Mesothelial cell of epicardium (in vitro differentiated cells): Measurements from ENCODE around the gene EPN2. TPM values are rescaled to one million over a fixed set of nuclear protein-coding genes. Genes with fewer than 3 reads are reported as not detected.

Experiments used
- DNase-seq, 2 experiments: peaks; one replicate each; pipeline ENCODE4 v3.0.0; 2021; ENCODE audit warnings: low spot score in 2 of 2; ENCODE audit not compliant: unreplicated experiment in 2 of 2
- H3K27ac Mint-ChIP-seq: 2 replicates; pipeline ENCODE4 v1.8.0; 2021; ENCODE audit warnings: mixed read lengths
- H3K27me3 Mint-ChIP-seq: 2 replicates; pipeline ENCODE4 v1.8.0; 2021; ENCODE audit warnings: low read depth, mixed read lengths
- H3K36me3 Mint-ChIP-seq: 2 replicates; pipeline ENCODE4 v1.8.0; 2021; ENCODE audit warnings: mixed read lengths
- H3K4me1 Mint-ChIP-seq: 2 replicates; pipeline ENCODE4 v1.8.0; 2021; ENCODE audit warnings: mixed read lengths
- H3K4me3 Mint-ChIP-seq: 2 replicates; pipeline ENCODE4 v1.8.0; 2021; ENCODE audit warnings: mild to moderate bottlenecking, moderate library complexity, mixed read lengths
- H3K9me3 Mint-ChIP-seq: 2 replicates; pipeline ENCODE4 v1.8.0; 2021; ENCODE audit warnings: mixed read lengths
- total RNA-seq: library from RNA; stranded (reverse); gene quantifications from 3 replicates; pipeline ENCODE4 v1.2.1, GENCODE V29; 2021
- TF ChIP-seq, protein P1 (sequence below): fragments of 200-600 bp; sonication (generic); IDR thresholded peaks from one replicate; pipeline ENCODE4 v1.5.0; 2021; ENCODE audit warnings: antibody characterized with exemption; ENCODE audit not compliant: unreplicated experiment

Gene EPN2
- total RNA-seq, 1 donor from 2014 or later = 70.2 TPM

- H3K27ac Mint-ChIP-seq = no peak overlapping the region
- no peak overlapping the region for H3K4me3 Mint-ChIP-seq
- H3K27me3 Mint-ChIP-seq = no peaks in the 10 kb centered on the region
- peaks cover 6% of the 10 kb centered on the region for H3K36me3 Mint-ChIP-seq
- no peaks in the 10 kb centered on the region for H3K9me3 Mint-ChIP-seq
- peaks cover 32% of the 10 kb centered on the region for H3K4me1 Mint-ChIP-seq
- DNase-seq = no peak
- TF ChIP-seq, protein P1, sequence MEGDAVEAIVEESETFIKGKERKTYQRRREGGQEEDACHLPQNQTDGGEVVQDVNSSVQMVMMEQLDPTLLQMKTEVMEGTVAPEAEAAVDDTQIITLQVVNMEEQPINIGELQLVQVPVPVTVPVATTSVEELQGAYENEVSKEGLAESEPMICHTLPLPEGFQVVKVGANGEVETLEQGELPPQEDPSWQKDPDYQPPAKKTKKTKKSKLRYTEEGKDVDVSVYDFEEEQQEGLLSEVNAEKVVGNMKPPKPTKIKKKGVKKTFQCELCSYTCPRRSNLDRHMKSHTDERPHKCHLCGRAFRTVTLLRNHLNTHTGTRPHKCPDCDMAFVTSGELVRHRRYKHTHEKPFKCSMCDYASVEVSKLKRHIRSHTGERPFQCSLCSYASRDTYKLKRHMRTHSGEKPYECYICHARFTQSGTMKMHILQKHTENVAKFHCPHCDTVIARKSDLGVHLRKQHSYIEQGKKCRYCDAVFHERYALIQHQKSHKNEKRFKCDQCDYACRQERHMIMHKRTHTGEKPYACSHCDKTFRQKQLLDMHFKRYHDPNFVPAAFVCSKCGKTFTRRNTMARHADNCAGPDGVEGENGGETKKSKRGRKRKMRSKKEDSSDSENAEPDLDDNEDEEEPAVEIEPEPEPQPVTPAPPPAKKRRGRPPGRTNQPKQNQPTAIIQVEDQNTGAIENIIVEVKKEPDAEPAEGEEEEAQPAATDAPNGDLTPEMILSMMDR = no peak
Measured at GRCh38 chr17:19359856-19360255, 122.7 kb downstream of the EPN2 start.

DNA sequence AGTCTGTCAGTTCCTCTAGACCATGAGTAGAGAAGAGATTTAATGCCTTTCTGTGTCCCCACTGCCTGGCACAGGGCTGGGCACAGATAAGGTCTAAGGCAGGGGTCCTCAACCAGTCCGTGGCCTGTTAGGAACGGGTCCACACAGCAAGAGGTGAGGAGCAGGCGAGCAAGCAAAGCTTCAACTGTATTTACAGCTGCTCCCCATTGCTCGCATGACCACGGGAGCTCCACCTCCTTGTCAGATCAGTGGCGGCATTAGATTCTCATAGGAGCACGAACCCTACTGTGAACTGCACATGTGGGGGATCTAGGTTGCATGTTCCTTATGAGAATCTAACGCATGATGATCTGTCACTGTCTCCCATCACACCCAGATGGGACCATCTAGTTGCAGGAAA is 123.6 kb downstream of the EPN2 start:
- TF ChIP-seq, protein P1 = no peak
- DNase-seq = no peak
- Mint-ChIP-seq H3K36me3 (peaks cover 4% of the 10 kb centered on the region), H3K27me3 (no peaks in the 10 kb centered on the region), H3K27ac (no peak overlapping the region), H3K9me3 (no peaks in the 10 kb centered on the region), H3K4me3 (no peak overlapping the region), H3K4me1 (peaks cover 35% of the 10 kb centered on the region)

DNA sequence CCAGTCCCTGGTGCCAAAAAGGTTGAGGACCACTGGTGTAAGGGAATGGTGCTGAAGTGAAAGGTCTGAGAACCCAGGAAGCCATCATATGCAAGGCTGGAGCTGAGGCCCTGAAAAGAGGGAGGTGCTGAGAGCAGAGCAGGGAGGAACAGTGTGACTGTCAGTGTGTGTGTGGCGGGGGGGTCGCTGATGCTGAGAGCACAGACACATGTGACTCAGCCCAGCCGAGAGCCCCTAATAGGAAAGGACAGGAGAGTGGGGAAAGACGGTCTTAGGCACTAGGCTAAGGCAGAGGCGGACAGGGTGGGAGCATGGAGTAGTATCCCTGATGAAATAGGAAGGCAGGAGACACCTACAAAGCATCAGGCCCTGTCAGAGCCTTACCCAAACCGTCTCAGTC is 124.2 kb downstream of the EPN2 start:
- H3K4me3 Mint-ChIP-seq = peak overlapping the region; percentile 85
- TF ChIP-seq, protein P1 = no peak
- peaks cover 38% of the 10 kb centered on the region for H3K4me1 Mint-ChIP-seq
- H3K27ac Mint-ChIP-seq = no peak overlapping the region
- no peak for DNase-seq
- H3K36me3 Mint-ChIP-seq = peaks cover 4% of the 10 kb centered on the region
- no peaks in the 10 kb centered on the region for H3K27me3 Mint-ChIP-seq
- no peaks in the 10 kb centered on the region for H3K9me3 Mint-ChIP-seq

- Mint-ChIP-seq H3K27me3 (no peaks in the 10 kb centered on the region), H3K4me3 (peak overlapping the region; percentile 85), H3K27ac (peak overlapping the region; percentile 23), H3K9me3 (no peaks in the 10 kb centered on the region), H3K36me3 (peaks cover 4% of the 10 kb centered on the region), H3K4me1 (peaks cover 38% of the 10 kb centered on the region)
- TF ChIP-seq, protein P1 = no peak
- no peak for DNase-seq
Measured at GRCh38 chr17:19361944-19362276, 124.7 kb downstream of the EPN2 start.

DNA sequence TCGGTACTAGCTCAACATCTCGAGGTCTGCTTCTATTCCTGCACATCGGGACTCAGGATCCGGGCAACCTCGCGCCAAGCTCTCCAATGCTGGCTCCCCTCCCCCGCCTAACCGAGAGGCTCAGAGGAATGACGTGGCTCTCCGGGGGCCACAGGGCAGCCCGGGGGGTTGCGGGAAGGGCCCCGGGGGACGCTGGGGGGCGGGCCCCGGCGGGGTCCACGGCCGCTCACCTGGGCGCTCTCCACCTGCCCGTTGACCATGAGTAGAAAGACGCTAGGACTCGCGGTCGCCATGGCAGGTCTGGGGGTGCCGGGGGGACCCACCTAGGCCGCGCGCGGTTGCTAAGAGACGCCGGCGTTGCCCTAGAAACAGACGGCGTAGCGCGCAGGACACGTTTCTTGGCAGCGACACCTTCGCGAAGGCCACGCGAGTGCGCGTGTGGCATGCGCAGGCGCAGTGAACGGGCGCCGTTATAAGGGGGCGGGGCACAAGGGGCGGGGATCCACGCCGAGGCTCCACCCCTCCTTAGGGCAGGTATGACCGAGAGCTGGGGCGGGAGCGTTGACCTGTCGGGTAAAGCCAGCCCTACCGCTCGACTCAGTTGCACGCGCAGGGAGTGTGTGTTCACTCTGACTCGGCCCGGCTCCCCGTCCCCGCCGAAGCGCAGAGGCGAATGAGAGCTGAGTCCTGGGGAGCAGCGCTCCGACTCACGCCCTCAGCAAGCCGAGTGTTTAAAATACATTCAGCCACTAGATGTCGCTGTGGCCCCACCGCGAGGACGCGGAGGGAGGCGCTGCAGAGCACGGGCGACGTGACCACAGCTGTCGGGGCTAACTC is 125.3 kb downstream of the EPN2 start, which contains the start of gene B9D1:
B9D1 (minus strand) TSS at position 447 of the 837 bp plus-strand sequence; CDS start at position 293, 154 bp downstream.
- peaks cover 38% of the 10 kb centered on the region for H3K4me1 Mint-ChIP-seq
- TF ChIP-seq, protein P1 = peak; percentile 96
- H3K27me3 Mint-ChIP-seq = no peaks in the 10 kb centered on the region
- no peaks in the 10 kb centered on the region for H3K9me3 Mint-ChIP-seq
- H3K27ac Mint-ChIP-seq = peak within 1 kb of the TSS; percentile 87
- DNase-seq = peak; percentile 86 to 96
- H3K36me3 Mint-ChIP-seq = no peaks in the 10 kb centered on the region
- peak within 1 kb of the TSS; percentile 85 for H3K4me3 Mint-ChIP-seq
